Omental fat pad (tissue), 4 donors: ENCODE data around the gene OXTR. TPM values are rescaled to one million over a fixed set of nuclear protein-coding genes. Genes with fewer than 3 reads are reported as not detected.
"Not testable (repeated sequence)": the region's sequence is repeated elsewhere in the genome, so short reads cannot be mapped to it uniquely, and the experiment has no call there.

Experiments
- ATAC-seq: fragments of 150-250 bp; one replicate; pipeline ENCODE4 v1.9.1; 2016; ENCODE audit warnings: mild to moderate bottlenecking, moderate library complexity; ENCODE audit not compliant: low FRiP score
- DNase-seq: peaks from one replicate; pipeline ENCODE4 v3.0.0-alpha.2; 2019; ENCODE audit warnings: low spot score
- CTCF ChIP-seq, 3 donors: fragments of 450-650 bp; IDR thresholded peaks; one replicate each; pipeline ENCODE4 v1.5.1; 2016 to 2017; ENCODE audit warnings: antibody characterized with exemption in 3 of 3, mild to moderate bottlenecking in 3 of 3, moderate library complexity in 2 of 3
- total RNA-seq, 4 donors: library from RNA; depleted of rRNA; stranded (reverse); fragments of >200 nt; gene quantifications; one replicate each; pipeline ENCODE4 v1.1.0, GENCODE V29; 2016

OXTR gene
- total RNA-seq, 4 donors from 2014 or later: 0.13 to 2.4 (median 0.83) TPM

- TF ChIP-seq CTCF (IDR thresholded peaks at IDR 0.05): no peak
- ATAC-seq: no peak
- no peak for DNase-seq
Observed at GRCh38 chr3:8722808-8723207, 46.6 kb downstream of the OXTR start.

DNA sequence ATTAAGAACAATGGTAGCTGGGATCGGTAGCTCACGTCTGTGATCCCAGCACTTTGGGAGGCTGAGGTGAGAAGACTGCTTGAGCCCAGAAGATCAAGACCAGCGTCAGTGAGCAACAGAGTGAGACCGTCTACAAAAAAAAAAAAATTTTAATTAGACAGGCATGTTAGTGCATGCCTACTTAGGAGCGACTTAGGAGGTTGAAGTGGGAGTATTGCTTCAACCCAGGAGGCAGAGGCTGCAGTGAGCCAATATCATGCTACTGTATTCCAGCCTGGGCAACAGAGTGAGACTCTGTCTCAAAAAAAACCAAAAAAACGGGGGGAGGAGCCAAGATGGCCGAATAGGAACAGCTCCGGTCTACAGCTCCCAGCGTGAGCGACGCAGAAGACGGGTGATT lies 53.7 kb downstream of the OXTR start:
- not testable (repeated sequence) for DNase-seq, ATAC-seq

- ATAC-seq: no peak
- no peak for DNase-seq
Observed at GRCh38 chr3:8713901-8714759, 55.3 kb downstream of the OXTR start.

GRCh38 chr3:8712908-8713255 lies 56.5 kb downstream of the OXTR start:
- ATAC-seq: no peak
- TF ChIP-seq CTCF (IDR thresholded peaks at IDR 0.05): no peak
- DNase-seq: no peak

More at GRCh38 chr3:8713901-8714759, 55.3 kb downstream of the OXTR start:
- no peak for TF ChIP-seq CTCF (IDR thresholded peaks at IDR 0.05)

- no peak for TF ChIP-seq CTCF (IDR thresholded peaks at IDR 0.05)
- no peak for ATAC-seq
- no peak for DNase-seq
Observed at GRCh38 chr3:8712045-8712907, 57.1 kb downstream of the OXTR start.

- TF ChIP-seq CTCF (IDR thresholded peaks at IDR 0.05): no peak
- ATAC-seq (no peak), DNase-seq (no peak)
Observed at GRCh38 chr3:8709801-8710507, 59.5 kb downstream of the OXTR start.

DNA sequence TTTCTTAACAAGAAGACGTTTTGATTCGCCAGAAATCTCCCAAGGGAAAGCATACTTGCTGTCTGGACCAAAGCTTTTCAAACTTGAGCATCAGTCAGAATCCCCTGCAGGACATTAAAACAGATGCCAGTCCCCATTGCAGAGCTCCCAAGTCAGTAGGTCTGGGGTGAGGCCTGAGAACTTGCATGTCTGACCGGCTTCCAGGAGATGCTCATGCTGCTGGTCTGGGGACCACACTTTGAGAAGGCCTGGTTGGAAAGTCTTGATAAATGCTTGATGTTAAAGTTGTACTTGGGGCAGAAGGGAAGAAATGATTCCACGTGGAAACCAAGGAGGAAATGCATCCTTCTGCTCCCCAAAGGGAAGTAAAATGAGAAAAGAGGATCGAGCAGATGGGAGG lies 60.1 kb downstream of the OXTR start:
- no peak for TF ChIP-seq CTCF (IDR thresholded peaks at IDR 0.05)
- ATAC-seq (no peak), DNase-seq (no peak)
